Ascending aorta (tissue), 2 donors: ENCODE data around the gene MAP3K4. TPM values are rescaled to one million over a fixed set of nuclear protein-coding genes. Genes with fewer than 3 reads are reported as not detected.
"Not testable (repeated sequence)": the region's sequence is repeated elsewhere in the genome, so short reads cannot be mapped to it uniquely, and the experiment has no call there.

Experiments used
- DNase-seq, 2 donors: peaks; one replicate each; pipeline ENCODE4 v3.0.0-alpha.2; 2019; ENCODE audit warnings: low spot score in 2 of 2
- H3K27ac ChIP-seq, 2 donors: fragments of 200-600 bp; sonication (generic); one replicate each; pipeline ENCODE4 v1.5.1; 2016 to 2017; ENCODE audit warnings: mild to moderate bottlenecking in 1 of 2
- H3K27me3 ChIP-seq: fragments of 200-600 bp; sonication (generic); one replicate; pipeline ENCODE4 v1.5.1; 2017
- H3K36me3 ChIP-seq, 2 donors: fragments of 200-600 bp; sonication (generic); one replicate each; pipeline ENCODE4 v1.5.1; 2016
- H3K4me1 ChIP-seq, 2 donors: fragments of 200-600 bp; sonication (generic); one replicate each; pipeline ENCODE4 v1.5.1; 2016 to 2017; ENCODE audit warnings: mild to moderate bottlenecking in 1 of 2
- H3K4me3 ChIP-seq, 2 donors: fragments of 200-600 bp; sonication (generic); one replicate each; pipeline ENCODE4 v1.5.1; 2016 to 2017; ENCODE audit warnings: mild to moderate bottlenecking in 1 of 2
- H3K9me3 ChIP-seq, 2 donors: fragments of 200-600 bp; sonication (generic); one replicate each; pipeline ENCODE4 v1.5.1; 2016
- CTCF ChIP-seq, 3 experiments: fragments of 200-600 bp in 2 of 3; fragments of 450-650 bp in 1 of 3; sonication (generic) in 2 of 3; IDR thresholded peaks; one replicate each; pipeline ENCODE4 v1.5.1; 2016 to 2019; ENCODE audit warnings: antibody characterized with exemption in 3 of 3, mild to moderate bottlenecking in 1 of 3, moderate library complexity in 1 of 3
- intact Hi-C: fragments of 100-400 bp; cut with DNase I; formaldehyde crosslinking; loops from one replicate; pipeline ENCODE4 v1.15.1; 2023
- total RNA-seq: library from RNA; depleted of rRNA; stranded (reverse); fragments of >200 nt; gene quantifications from one replicate; pipeline ENCODE4 v1.1.0, GENCODE V29; 2016

Gene MAP3K4
- total RNA-seq, 1 donor from 2014 or later = 14.9 TPM

GRCh38 chr6:160973311-160974250 is 18.0 kb upstream of the MAP3K4 start:
- Histone ChIP-seq H3K36me3 (no peaks in the 10 kb centered on the region), H3K27me3 (no peaks in the 10 kb centered on the region), H3K27ac (peak overlapping the region in 1 of 2 donors; percentile 40), H3K9me3 (no peaks in the 10 kb centered on the region), H3K4me1 (peaks cover 0 to 11% of the 10 kb centered on the region in 2 donors), H3K4me3 (no peak overlapping the region)
- no peak for TF ChIP-seq CTCF (IDR thresholded peaks at IDR 0.05)
- no peak for DNase-seq
- intact Hi-C loops = no loop called here

- H3K27me3 ChIP-seq = no peaks in the 10 kb centered on the region
- peak in 1 of 2 donors; percentile 65 for DNase-seq
- H3K9me3 ChIP-seq = no peaks in the 10 kb centered on the region
- H3K4me1 ChIP-seq = peaks cover 0 to 11% of the 10 kb centered on the region in 2 donors
- intact Hi-C loops = no loop called here
- no peak overlapping the region for H3K4me3 ChIP-seq
- H3K36me3 ChIP-seq = no peaks in the 10 kb centered on the region
- TF ChIP-seq CTCF (IDR thresholded peaks at IDR 0.05) = no peak
- peak overlapping the region in 1 of 2 donors; percentile 40 for H3K27ac ChIP-seq
These were observed 17.2 kb upstream of the MAP3K4 start for GRCh38 chr6:160974304-160974771.

- intact Hi-C loops = no loop called here
- no peak overlapping the region for H3K4me3 ChIP-seq
- no peaks in the 10 kb centered on the region for H3K9me3 ChIP-seq
- no peaks in the 10 kb centered on the region for H3K36me3 ChIP-seq
- TF ChIP-seq CTCF (IDR thresholded peaks at IDR 0.05) = no peak
- no peaks in the 10 kb centered on the region for H3K27me3 ChIP-seq
- DNase-seq = no peak
- peaks cover 0 to 11% of the 10 kb centered on the region in 2 donors for H3K4me1 ChIP-seq
- no peak overlapping the region for H3K27ac ChIP-seq
These were observed 16.4 kb upstream of the MAP3K4 start for GRCh38 chr6:160975162-160975561.

GRCh38 chr6:160975961-160976360 is 15.6 kb upstream of the MAP3K4 start:
- H3K9me3 ChIP-seq, DNase-seq, H3K27ac ChIP-seq, H3K27me3 ChIP-seq, intact Hi-C loops, H3K4me3 ChIP-seq, H3K36me3 ChIP-seq: not testable (repeated sequence)
- H3K4me1 ChIP-seq = peaks cover 0 to 11% of the 10 kb centered on the region in 2 donors

- Histone ChIP-seq H3K36me3 (no peaks in the 10 kb centered on the region), H3K27ac (no peak overlapping the region), H3K27me3 (no peaks in the 10 kb centered on the region)
These were observed 13.2 kb upstream of the MAP3K4 start for GRCh38 chr6:160978141-160978901.

More at GRCh38 chr6:160978141-160978901, 13.2 kb upstream of the MAP3K4 start:
- Histone ChIP-seq H3K4me3 (no peak overlapping the region), H3K9me3 (no peaks in the 10 kb centered on the region), H3K4me1 (peaks cover 0 to 11% of the 10 kb centered on the region in 2 donors)
- intact Hi-C loops = no loop called here
- no peak for DNase-seq
- no peak for TF ChIP-seq CTCF (IDR thresholded peaks at IDR 0.05)
